RPMI7951 (cell line): ENCODE measurements around the gene CYP26B1. TPM values are rescaled to one million over a fixed set of nuclear protein-coding genes. Genes with fewer than 3 reads are reported as not detected.
"Not testable (repeated sequence)": the region's sequence is repeated elsewhere in the genome, so short reads cannot be mapped to it uniquely, and the experiment has no call there.

ENCODE experiments used
- DNase-seq: peaks from one replicate; pipeline ENCODE4 v3.0.0-alpha.2; 2012; ENCODE audit warnings: low read depth
- total RNA-seq: library from RNA; depleted of rRNA; stranded (reverse); fragments of >200 nt; shearing (Covaris generic); gene quantifications from 2 replicates; pipeline ENCODE4 v1.2.3, GENCODE V29; 2014

Gene CYP26B1
- total RNA-seq, 1 experiment from 2014 or later: 3.5 TPM

- DNase-seq: no peak
Observed at GRCh38 chr2:72111061-72111460, 36.6 kb downstream of the CYP26B1 start.

GRCh38 chr2:72109904-72110303 is 37.8 kb downstream of the CYP26B1 start:
- DNase-seq: no peak

DNA sequence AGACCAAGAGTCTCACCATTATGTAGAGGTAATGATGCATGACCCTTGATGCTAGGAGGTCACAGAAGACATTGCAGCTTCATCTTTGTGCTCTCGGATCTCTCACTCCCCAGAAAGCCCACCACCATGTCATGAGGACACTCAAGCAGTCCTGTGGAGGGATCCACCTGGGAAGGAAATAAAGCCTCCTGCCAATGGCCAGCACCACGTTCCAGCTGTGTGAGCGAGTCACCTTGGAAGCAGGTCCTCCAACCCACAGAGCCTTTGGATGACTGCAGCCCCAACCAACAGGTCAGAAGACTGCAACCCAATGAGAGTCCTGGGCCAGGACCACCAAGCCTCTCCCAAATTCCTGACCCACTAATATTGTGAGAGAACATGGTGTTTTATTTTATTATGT is 38.4 kb downstream of the CYP26B1 start:
- no peak for DNase-seq

GRCh38 chr2:72108121-72108520 is 39.5 kb downstream of the CYP26B1 start:
- DNase-seq: no peak

DNA sequence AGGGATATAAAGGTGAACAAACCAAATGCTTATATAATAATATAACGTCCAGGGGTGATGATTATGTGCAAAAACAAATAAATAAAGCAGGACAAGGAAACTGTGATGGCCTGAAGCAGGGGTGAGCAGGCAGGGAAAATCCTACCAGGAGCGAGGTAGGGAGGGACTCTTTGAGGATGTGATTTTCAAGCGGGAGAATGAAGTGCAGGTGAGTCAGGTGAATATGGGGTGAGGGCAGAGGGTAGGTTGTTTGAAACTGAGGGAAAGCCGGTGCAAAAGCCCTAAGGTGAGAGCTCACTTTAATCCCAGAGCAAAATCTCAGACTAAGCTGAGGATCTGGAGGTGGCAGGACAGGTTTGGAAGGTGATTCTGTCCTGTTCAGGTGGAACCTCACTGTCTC is 40.7 kb downstream of the CYP26B1 start:
- no peak for DNase-seq

DNA sequence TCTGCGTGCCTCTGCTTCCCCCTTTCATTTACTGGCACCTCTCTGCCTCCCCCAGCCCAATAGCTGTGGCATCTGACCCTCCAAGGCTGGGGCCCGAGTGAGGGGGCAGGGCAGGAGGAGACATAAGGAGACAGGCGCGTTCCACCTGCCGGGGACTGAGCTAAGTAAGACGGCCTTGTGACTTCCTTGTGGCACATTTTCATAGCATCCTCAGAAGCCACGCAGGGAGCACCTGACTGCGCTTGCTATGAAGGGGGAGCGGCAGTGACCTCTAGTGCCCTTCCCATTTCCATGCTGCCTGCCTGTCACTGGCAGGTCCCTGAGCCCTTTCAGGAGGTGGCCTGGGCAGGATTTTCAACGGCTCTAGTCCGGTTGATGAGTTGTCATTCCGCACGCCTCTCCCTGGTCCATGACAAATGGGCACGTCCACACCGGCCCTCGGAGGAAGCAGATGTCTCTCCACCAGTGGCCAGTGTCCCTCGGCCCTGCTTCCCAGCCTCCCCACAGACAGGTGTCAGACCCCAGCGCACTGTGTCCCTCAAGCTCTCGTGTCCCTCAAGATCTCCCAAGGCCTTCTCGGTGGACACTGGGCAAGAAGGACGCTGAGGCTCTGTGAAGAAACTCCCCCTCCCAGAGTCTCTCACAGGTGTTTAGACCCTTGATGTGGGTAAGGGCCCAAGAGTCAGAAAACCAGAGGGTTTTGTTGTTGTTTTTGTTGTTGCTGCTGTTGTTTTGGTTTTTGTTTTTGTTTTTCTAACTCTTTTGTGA is 42.7 kb downstream of the CYP26B1 start:
- no peak for DNase-seq

DNA sequence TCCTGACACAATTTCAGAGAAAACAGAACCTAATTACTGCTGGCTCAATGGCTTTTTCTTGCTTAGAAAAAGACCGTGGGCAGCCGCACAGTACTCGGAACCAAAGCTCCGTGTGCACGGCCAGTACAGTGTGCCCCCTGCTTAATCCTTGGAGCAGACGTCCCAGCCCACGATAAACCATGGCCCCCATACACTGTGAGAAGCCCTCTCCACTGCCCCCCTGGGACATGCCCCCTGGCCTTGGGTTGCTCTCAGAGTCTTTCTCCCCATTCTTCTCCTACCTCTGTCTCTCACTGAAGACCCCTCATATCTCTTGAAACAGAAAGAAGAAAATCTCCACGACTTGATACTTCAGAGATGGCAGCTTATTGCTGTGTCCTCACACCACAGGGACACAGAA is 44.0 kb downstream of the CYP26B1 start:
- no peak for DNase-seq

DNA sequence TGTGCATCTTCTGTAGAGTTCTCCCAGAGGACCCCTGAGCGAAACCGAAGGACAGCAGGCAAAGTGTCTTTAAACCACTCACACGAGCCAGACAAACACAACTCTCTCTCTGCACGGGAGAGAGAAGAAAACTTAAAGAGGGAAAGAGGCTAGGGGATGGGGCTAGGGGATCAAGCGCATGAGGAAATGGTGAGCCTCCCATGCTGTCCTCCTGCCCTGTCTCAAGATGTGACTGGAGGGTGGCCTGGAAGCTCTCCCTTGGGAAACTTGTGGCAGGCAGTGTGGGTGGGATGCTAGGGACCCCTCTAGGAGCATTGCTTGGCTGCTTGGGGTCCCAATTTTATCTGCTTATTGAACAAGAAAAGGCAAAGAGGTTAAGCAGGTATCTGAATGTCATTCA is 44.5 kb downstream of the CYP26B1 start:
- no peak for DNase-seq

DNA sequence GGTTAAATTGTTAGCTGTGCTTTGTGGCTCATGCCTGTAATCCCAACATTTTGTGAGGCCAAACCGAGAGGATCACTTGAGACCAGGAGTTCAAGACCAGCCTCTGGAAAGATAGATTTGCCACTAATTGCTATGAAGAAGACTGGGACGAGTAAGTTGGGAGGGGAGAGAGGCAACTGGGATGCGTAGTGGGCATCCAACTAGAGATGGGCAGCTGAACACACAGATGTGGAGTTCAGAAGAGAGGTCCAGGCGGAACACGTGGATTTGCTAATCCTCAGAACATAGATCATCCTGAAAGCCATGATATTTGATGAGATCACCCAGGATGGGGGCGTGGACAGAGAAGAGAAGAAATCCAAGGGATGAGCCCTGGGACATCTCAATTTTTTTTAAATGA is 48.7 kb downstream of the CYP26B1 start:
- no peak for DNase-seq

DNA sequence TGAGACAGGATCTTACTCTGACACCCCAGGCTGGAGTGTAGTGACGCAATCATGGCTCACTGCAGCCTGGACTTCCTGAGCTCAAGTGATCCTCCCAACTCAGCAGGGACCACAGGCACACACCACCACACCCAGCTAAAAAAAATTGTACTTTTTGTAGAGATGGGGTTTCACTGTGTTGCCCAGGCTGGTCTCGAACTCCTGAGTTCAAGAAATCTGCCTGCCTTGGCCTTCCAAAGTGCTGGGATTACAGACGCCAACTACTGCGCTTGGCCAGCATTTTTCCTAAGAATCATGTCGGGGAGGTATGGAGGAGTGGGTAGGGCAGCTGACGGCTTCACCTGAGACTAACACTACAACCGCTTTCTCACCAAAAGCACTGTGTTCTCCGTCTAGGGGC is 50.4 kb downstream of the CYP26B1 start:
- DNase-seq: no peak

GRCh38 chr2:72096181-72096580 is 51.5 kb downstream of the CYP26B1 start:
- no peak for DNase-seq

- DNase-seq: no peak
Observed at GRCh38 chr2:72095364-72095763, 52.3 kb downstream of the CYP26B1 start.

GRCh38 chr2:72094701-72095100 is 53.0 kb downstream of the CYP26B1 start:
- DNase-seq: no peak

DNA sequence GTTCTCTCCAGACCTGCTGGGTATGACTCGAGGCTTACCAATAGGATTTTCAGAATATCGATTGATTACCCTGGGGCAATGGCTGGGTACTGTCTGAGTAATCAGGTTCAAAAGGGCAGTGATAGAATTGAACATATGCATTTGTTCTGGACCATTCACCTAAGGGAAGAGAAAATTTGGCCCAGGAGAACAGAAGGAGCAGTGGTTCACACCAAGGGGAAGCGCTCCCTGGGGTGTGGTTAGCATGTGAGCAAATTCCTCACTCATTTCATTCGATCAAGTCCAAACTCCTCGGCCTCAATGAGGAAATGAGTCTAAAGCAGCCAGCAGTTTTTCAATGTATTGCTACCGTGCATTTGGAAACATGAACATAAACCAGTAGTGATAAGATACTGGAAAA is 55.6 kb downstream of the CYP26B1 start:
- DNase-seq: no peak

DNA sequence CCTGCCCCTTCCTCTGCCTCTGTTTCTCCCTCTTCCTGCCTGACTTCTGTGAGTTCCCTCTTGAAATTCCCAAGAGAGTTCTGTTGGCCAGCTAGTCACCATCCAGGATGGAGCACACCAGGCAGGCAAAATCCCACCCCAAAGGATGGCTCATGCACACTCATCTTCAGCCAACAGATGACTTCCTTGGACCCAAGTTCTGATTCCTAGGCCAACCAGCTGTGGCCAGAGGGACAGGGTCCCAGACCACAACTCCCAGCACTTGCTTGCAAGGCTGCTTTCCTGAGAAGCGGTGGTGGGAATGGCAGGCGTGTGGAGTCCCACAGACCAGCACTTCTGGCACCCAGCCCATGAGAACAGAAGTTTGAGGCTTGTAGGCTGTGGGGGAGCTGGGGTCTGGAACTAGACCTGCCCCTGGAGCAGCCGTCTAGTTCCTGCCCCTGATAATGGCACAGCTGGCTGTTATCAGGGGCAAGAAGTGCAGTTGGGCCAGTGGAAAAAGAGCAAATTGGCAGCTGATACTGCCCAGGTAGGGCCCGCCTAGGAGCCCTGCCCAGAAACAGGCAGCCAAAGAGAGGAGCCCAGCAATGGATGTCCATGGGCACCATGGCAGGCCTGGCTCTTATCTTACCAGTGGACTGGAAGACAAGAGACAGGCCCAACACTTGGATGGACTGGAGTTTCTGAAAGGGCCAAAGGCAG is 56.7 kb downstream of the CYP26B1 start:
- DNase-seq: no peak

GRCh38 chr2:72090271-72090720 is 57.4 kb downstream of the CYP26B1 start:
- DNase-seq: no peak

- no peak for DNase-seq
Observed at GRCh38 chr2:72089537-72089936, 58.1 kb downstream of the CYP26B1 start.

- no peak for DNase-seq
Observed at GRCh38 chr2:72089028-72089427, 58.6 kb downstream of the CYP26B1 start.

GRCh38 chr2:72086871-72087633 is 60.6 kb downstream of the CYP26B1 start:
- DNase-seq: not testable (repeated sequence)

DNA sequence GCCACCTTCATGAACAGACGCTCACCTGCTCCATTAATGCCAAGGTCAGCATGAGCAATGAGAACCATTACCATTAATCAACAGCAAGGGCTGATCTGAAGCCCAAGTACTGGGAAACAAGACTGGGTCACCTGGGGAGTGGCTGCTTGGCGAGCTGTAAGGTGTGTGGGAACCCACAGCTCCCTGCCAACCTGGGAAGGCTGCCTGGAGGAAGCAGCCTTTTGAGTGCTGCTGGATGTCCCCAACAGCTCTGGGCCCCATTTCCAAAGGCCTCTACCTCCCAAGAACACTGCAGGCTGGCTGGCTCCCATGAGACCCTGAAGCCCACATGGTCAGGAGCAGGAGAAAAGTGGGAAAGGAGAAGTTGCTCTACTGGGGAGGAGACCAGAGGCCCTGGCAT is 62.1 kb downstream of the CYP26B1 start:
- no peak for DNase-seq

- DNase-seq: no peak
Observed at GRCh38 chr2:72085036-72085435, 62.6 kb downstream of the CYP26B1 start.

GRCh38 chr2:72084584-72084976 is 63.1 kb downstream of the CYP26B1 start:
- peak; percentile 54 for DNase-seq
